ENCODE results near the gene LEPR.

LEPR gene

DNA sequence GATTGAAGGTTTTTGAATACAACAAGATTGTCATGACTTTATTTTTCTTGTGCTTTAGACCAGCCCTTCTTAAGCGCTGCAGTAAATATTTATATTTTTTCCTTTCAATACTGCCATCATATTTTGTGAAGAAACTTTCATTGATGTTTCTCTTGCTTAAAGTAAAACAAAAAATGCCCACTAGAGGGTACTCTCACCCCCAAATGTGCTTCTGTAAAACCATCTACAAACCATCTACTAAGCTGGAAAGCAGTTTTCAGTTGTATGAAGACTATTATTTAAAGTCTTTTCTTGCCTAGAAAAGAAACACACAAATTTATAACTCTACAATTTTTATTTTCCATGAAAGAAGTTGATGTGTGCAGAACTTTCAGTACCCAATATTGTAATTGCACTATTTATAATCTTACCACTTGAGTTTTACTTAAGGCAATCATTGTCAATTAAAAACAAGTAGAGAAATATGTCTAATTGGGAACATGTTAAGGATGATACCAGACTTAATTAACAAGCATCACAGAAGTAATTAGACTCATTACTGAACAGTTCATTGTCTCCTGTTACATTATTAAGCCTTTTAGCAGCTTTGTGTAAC lies 10.7 kb downstream of the LEPR start:
- DNase-seq (ENCODE audit: low read depth), result no peak
- H3K4me3 ChIP-seq (ENCODE audit: control insufficient read depth, low read depth, low read length), result no peak overlapping the region
- TF ChIP-seq, protein P1, sequence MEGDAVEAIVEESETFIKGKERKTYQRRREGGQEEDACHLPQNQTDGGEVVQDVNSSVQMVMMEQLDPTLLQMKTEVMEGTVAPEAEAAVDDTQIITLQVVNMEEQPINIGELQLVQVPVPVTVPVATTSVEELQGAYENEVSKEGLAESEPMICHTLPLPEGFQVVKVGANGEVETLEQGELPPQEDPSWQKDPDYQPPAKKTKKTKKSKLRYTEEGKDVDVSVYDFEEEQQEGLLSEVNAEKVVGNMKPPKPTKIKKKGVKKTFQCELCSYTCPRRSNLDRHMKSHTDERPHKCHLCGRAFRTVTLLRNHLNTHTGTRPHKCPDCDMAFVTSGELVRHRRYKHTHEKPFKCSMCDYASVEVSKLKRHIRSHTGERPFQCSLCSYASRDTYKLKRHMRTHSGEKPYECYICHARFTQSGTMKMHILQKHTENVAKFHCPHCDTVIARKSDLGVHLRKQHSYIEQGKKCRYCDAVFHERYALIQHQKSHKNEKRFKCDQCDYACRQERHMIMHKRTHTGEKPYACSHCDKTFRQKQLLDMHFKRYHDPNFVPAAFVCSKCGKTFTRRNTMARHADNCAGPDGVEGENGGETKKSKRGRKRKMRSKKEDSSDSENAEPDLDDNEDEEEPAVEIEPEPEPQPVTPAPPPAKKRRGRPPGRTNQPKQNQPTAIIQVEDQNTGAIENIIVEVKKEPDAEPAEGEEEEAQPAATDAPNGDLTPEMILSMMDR (IDR thresholded peaks at IDR 0.05; ENCODE audit: control insufficient read depth, insufficient read depth, low read depth, low read length, missing control alignments), result peak; percentile 51

DNA sequence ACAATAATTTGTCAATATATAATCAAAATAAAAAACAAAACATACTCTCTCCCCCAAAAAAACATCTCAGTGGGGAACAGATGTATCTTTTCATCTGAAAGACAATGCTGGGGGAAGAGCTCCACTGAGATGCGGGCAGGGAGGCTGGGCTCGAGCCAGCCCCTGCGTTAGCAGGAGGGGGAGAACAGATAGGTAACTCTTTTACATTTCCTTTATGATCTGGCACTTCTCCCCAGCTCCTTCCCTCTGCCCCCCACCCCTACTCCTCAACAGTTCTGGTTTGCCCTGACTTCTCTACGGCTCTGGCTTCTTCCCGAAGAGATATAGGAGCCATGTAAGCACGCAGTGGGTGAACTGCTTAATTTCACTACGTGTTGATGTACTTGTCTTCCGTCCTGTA lies 12.4 kb downstream of the LEPR start:
- DNase-seq (ENCODE audit: low read depth), result no peak
- H3K4me3 ChIP-seq (ENCODE audit: control insufficient read depth, low read depth, low read length), result no peak overlapping the region
- TF ChIP-seq, protein P1 (IDR thresholded peaks at IDR 0.05; ENCODE audit: control insufficient read depth, insufficient read depth, low read depth, low read length, missing control alignments), result no peak

DNA sequence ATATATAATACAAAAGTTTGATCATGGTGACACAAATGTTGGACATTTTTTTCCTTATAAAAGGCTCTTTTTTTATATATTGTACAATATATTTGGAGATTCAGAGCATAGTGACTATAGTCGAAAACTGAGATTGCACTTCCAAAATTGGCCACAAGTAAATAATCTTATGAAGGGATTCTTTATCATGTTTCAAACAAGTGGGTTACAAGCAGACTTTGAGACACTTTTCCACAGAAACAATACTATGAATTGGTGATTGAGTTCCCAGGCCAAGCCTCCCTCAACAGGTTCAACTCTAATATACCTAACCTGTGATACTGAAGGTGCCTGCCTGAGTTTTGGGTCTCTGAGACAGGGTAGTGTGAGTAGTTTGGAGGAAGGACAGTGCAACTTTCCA lies 13.8 kb downstream of the LEPR start:
- no peak overlapping the region for H3K4me3 ChIP-seq (ENCODE audit: control insufficient read depth, low read depth, low read length)
- TF ChIP-seq, protein P1 (IDR thresholded peaks at IDR 0.05; ENCODE audit: control insufficient read depth, insufficient read depth, low read depth, low read length, missing control alignments), result no peak
- no peak for DNase-seq (ENCODE audit: low read depth)

DNA sequence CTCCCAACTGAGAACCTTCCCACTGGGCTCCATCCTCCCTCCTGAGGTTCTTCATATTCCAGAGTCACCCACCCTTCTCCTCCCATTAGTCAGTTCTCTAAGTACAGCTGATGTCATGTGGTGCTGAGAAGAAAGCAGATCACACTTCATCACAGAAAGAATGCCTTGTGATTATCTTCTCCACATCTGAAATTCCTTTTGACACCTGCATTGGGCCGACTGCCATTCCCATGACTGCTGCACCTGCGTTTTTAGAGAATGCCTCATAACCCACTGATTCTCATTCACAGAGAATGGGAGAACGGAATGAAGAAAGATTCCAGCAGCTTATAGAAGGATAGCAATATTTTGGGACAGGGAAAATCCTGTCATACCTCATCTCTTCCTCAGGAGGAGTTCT lies 14.3 kb downstream of the LEPR start:
- H3K4me3 ChIP-seq (ENCODE audit: control insufficient read depth, low read depth, low read length), result no peak overlapping the region
- TF ChIP-seq, protein P1 (IDR thresholded peaks at IDR 0.05; ENCODE audit: control insufficient read depth, insufficient read depth, low read depth, low read length, missing control alignments), result no peak
- DNase-seq (ENCODE audit: low read depth), result no peak

DNA sequence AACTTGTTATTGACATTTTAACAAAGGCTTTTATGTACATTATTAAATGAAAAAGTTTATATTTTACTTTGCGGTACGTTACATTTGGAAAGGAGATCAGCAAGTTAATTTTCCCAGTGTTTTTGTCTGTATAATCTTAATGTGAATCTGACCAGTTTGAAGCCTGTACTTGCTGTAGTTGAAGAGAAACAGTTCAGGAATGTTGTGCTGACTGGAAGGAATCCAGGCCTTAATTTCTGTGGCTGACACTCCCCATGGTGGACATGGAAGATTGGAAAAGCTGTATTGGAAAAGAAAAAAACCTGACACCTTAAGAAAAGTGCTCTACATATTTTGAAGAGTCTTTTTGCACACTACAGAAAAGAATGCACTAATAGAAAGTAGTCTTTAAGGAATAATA lies 15.5 kb downstream of the LEPR start:
- no peak overlapping the region for H3K4me3 ChIP-seq (ENCODE audit: control insufficient read depth, low read depth, low read length)
- DNase-seq (ENCODE audit: low read depth), result no peak

DNA sequence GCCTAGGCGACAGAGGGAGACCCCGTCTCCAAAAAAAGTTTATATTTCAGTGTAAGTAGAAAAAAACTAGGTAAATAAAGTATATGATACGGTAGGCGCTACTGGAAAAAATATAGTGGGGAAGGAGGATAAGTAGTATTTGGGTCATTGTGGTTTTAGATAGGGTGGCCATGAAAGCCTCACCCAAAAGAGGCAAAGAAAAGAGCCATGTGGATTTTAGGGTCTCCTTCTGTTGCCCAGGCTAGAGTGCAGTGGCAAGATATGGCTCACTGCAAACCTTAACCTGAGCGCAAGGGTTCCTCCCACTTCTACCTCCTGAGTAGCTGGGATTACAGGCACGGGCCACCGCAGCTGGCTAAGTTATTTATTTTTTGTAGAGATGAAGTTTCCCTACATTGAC lies 17.1 kb downstream of the LEPR start:
- TF ChIP-seq, protein P1 (IDR thresholded peaks at IDR 0.05; ENCODE audit: control insufficient read depth, insufficient read depth, low read depth, low read length, missing control alignments), result no peak
- DNase-seq (ENCODE audit: low read depth), result no peak
- no peak overlapping the region for H3K4me3 ChIP-seq (ENCODE audit: control insufficient read depth, low read depth, low read length)

More for the DNA sequence above, 15.5 kb downstream of the LEPR start:
- TF ChIP-seq, protein P1 (IDR thresholded peaks at IDR 0.05; ENCODE audit: control insufficient read depth, insufficient read depth, low read depth, low read length, missing control alignments), result no peak
